ENCODE results near the gene RACK1. TPM values are rescaled to one million over a fixed set of nuclear protein-coding genes. Genes with fewer than 3 reads are reported as not detected.

RACK1 gene
- total and polyA plus RNA-seq, 2 donors (not counting 3 experiments of a cell fraction or from before 2014, with no cell fraction given), result 1,910 to 5,629 TPM

DNA sequence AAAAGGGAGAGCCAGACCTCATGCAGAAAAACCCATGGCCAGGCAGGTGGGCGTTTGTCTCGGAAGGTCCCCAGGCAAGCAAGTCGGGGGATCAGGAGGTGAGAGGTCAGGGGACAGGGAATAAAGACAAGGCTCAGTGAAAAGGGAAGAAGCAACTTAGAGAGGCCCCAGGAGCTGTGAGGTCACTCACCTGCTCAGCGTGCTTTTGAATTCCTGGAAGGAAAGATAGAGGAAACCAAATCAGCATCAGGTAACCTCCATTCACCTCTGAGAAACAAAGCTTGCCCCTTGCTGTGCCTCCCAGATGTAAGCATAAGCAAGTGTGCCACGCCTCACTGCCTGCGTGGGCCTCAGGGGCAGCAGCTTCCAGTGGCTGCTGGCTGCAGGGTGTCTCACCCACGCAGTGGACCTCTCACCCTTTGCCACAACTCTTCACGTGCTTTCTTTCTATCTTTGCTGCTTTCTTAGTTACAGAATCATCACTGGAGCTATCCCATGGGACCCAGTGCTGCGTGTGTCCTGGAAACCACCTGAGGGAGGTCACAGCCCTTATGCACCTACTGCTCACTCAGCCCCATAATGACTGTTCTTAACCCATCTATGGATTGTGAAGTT lies 44.7 kb downstream of the RACK1 start:
- no peak for FAIRE-seq
- CTCF ChIA-PET, result interaction anchor here (1.1 kb wide), 1 partner anchor 8 kb away, joined by 4 read pairs; no protein-coding TSS in a partner anchor

More for the DNA sequence above, 44.7 kb downstream of the RACK1 start:
- Histone ChIP-seq H2AFZ (ENCODE audit: low read depth, low read length) (no peak overlapping the region), H4K20me1 (replicated peaks; ENCODE audit: control insufficient read depth, extremely low read depth, insufficient read depth, low read length) (no peaks in the 10 kb centered on the region), H3K27me3 (ENCODE audit: control insufficient read depth in 2 of 2, insufficient read depth in 2 of 2, low read length in 2 of 2) (peaks cover 0 to 2% of the 10 kb centered on the region in 2 experiments), H3K4me2 (ENCODE audit: insufficient read depth, low read length) (no peak overlapping the region), H3K9me3 (replicated peaks; ENCODE audit: control insufficient read depth, insufficient read depth, low read length) (no peaks in the 10 kb centered on the region), H3K4me1 (ENCODE audit: control insufficient read depth, extremely low read depth, insufficient read depth, low read length) (no peaks in the 10 kb centered on the region), H3K9ac (replicated peaks; ENCODE audit: extremely low read depth, insufficient read depth, low read length) (no peak overlapping the region), H3K4me3 (replicated peaks in 1 of 3; ENCODE audit: insufficient read depth in 1 of 3, low read depth in 1 of 3, low read length in 3 of 3) (no peak overlapping the region), H3K36me3 (ENCODE audit: control insufficient read depth in 2 of 2, extremely low read depth in 1 of 2, insufficient read depth in 2 of 2, low read length in 2 of 2) (no peaks in the 10 kb centered on the region), H3K9me1 (replicated peaks; ENCODE audit: control insufficient read depth, extremely low read depth, insufficient read depth, low read length) (no peaks in the 10 kb centered on the region), H3K27ac (ENCODE audit: insufficient read depth, low read depth, low read length) (no peak overlapping the region), H3K79me2 (ENCODE audit: control insufficient read depth, insufficient read depth, low read length) (no peaks in the 10 kb centered on the region)
- POLR2A ChIA-PET, result no interaction called here
- no peak for DNase-seq (ENCODE audit: low read depth, low spot score)
- intact Hi-C loops (cut with micrococcal nuclease), result no loop called here
- dilution Hi-C loops (cut with MboI; ENCODE audit: extremely low pct_ligation_motif_present, low sequenced_read_pairs), result no loop called here
- TF ChIP-seq, protein P1, sequence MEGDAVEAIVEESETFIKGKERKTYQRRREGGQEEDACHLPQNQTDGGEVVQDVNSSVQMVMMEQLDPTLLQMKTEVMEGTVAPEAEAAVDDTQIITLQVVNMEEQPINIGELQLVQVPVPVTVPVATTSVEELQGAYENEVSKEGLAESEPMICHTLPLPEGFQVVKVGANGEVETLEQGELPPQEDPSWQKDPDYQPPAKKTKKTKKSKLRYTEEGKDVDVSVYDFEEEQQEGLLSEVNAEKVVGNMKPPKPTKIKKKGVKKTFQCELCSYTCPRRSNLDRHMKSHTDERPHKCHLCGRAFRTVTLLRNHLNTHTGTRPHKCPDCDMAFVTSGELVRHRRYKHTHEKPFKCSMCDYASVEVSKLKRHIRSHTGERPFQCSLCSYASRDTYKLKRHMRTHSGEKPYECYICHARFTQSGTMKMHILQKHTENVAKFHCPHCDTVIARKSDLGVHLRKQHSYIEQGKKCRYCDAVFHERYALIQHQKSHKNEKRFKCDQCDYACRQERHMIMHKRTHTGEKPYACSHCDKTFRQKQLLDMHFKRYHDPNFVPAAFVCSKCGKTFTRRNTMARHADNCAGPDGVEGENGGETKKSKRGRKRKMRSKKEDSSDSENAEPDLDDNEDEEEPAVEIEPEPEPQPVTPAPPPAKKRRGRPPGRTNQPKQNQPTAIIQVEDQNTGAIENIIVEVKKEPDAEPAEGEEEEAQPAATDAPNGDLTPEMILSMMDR (IDR thresholded peaks at IDR 0.05; ENCODE audit: extremely low read depth in 1 of 2, insufficient read depth in 1 of 2, low read depth in 1 of 2, low read length in 2 of 2), result no peak
- TF ChIP-seq POLR2A (IDR thresholded peaks at IDR 0.05; ENCODE audit: low read depth, low read length), result no peak
- no peak for TF ChIP-seq GATA2 (IDR thresholded peaks at IDR 0.05; ENCODE audit: insufficient read depth, insufficient read length, low read depth, low read length)
- TF ChIP-seq JUN (IDR thresholded peaks at IDR 0.05; ENCODE audit: borderline replicate concordance, insufficient read depth, insufficient read length, low read depth), result no peak
- no peak for TF ChIP-seq MYC (IDR thresholded peaks at IDR 0.05; ENCODE audit: low read depth, low read length)
- TF ChIP-seq POLR2AphosphoS5 (IDR thresholded peaks at IDR 0.05; ENCODE audit: insufficient read depth, low read depth, low read length), result no peak
- no TSS peak for BruUV-seq (replicated peaks)

All from endothelial cell of umbilical vein (primary cell).